H1 (cell line): ENCODE results near the gene ITPR1. TPM values are rescaled to one million over a fixed set of nuclear protein-coding genes. Genes with fewer than 3 reads are reported as not detected.

ENCODE experiments used
- CTCF ChIA-PET: fragments of 300-600 bp; sonication (Branson Sonifier 250); formaldehyde crosslinking; loops from one replicate; lab custom pipeline; 2021; ENCODE audit not compliant: partially characterized antibody; lab: Charles Lee
- POLR2A ChIA-PET: fragments of 300-600 bp; sonication (Branson Sonifier 250); formaldehyde crosslinking; loops from one replicate; lab custom pipeline; 2021; ENCODE audit warnings: inconsistent platforms; ENCODE audit not compliant: partially characterized antibody; lab: Charles Lee
- DNase-seq, 2 experiments: peaks; one replicate each; pipeline versions ENCODE4 v3.0.0 to v3.0.0-alpha.2; 2010 to 2022; ENCODE audit warnings: low spot score in 2 of 2, low read depth in 1 of 2, mixed read lengths in 1 of 2
- FAIRE-seq: peaks from 2 replicates; lab custom pipeline; 2011; peaks lifted over from hg19 to GRCh38; lab: Jason Lieb, UNC
- H2AFZ ChIP-seq: 2 replicates; pipeline ENCODE4 v1.8.1; 2012; ENCODE audit warnings: low read length, inconsistent platforms
- H2AK5ac ChIP-seq: 2 replicates; pipeline ENCODE4 v1.6.1; 2013; ENCODE audit warnings: low read depth, low read length
- H2BK120ac ChIP-seq: replicated peaks from 2 replicates; pipeline ENCODE3; 2013; ENCODE audit warnings: low read depth, low read length, inconsistent platforms
- H2BK12ac ChIP-seq: 2 replicates; pipeline ENCODE4 v1.6.1; 2013; ENCODE audit warnings: low read depth, low read length
- H2BK15ac ChIP-seq: 2 replicates; pipeline ENCODE4 v1.6.1; 2013; ENCODE audit warnings: low read length
- H2BK20ac ChIP-seq: 2 replicates; pipeline ENCODE4 v1.6.1; 2013; ENCODE audit warnings: low read length
- H2BK5ac ChIP-seq: 2 replicates; pipeline ENCODE4 v1.6.1; 2013; ENCODE audit warnings: low read depth, low read length
- H3K14ac ChIP-seq: 2 replicates; pipeline ENCODE4 v1.6.1; 2013; ENCODE audit warnings: inconsistent platforms; ENCODE audit not compliant: insufficient read length
- H3K18ac ChIP-seq: 2 replicates; pipeline ENCODE4 v1.6.1; 2013; ENCODE audit warnings: low read length; ENCODE audit errors: extremely low read depth
- H3K23ac ChIP-seq: 2 replicates; pipeline ENCODE4 v1.6.1; 2013; ENCODE audit warnings: inconsistent platforms; ENCODE audit not compliant: insufficient read length
- H3K23me2 ChIP-seq: 2 replicates; pipeline ENCODE4 v1.6.1; 2013; ENCODE audit warnings: low read depth, low read length
- H3K27ac ChIP-seq: 2 replicates; pipeline ENCODE4 v1.6.1; 2011; ENCODE audit warnings: low read depth, low read length, inconsistent platforms
- H3K27me3 ChIP-seq, 4 experiments: replicated peaks in 1 of 4; 1 replicate in 1 of 4; 2 replicates in 3 of 4; pipeline versions ENCODE4 v1.6.1 to v1.8.1; 2011 to 2013; ENCODE audit warnings: low read length in 3 of 4, mild to moderate bottlenecking in 3 of 4, inconsistent platforms in 2 of 4, mixed read lengths in 2 of 4, moderate library complexity in 1 of 4; ENCODE audit not compliant: control insufficient read depth in 3 of 4, insufficient read depth in 3 of 4; ENCODE audit errors: extremely low read depth in 1 of 4
- H3K36me3 ChIP-seq, 4 experiments: 2 replicates each; pipeline versions ENCODE4 v1.6.1 to v1.8.1; 2011 to 2013; ENCODE audit warnings: mild to moderate bottlenecking in 4 of 4, low read length in 3 of 4, moderate library complexity in 2 of 4, control low read depth in 1 of 4, inconsistent platforms in 1 of 4; ENCODE audit not compliant: insufficient read depth in 4 of 4, control insufficient read depth in 2 of 4
- H3K4ac ChIP-seq: replicated peaks from 2 replicates; pipeline ENCODE3; 2013; ENCODE audit warnings: low read length, low read depth, mixed read lengths, inconsistent platforms; ENCODE audit not compliant: insufficient read length
- H3K4me1 ChIP-seq, 4 experiments: replicated peaks in 1 of 4; 1 replicate in 1 of 4; 2 replicates in 3 of 4; pipeline versions ENCODE4 v1.6.1 to v1.8.1; 2011 to 2013; ENCODE audit warnings: low read length in 3 of 4, inconsistent platforms in 2 of 4, mixed read lengths in 1 of 4; ENCODE audit not compliant: insufficient read depth in 4 of 4, control insufficient read depth in 3 of 4
- H3K4me2 ChIP-seq, 2 experiments: 2 replicates each; pipeline versions ENCODE4 v1.6.1 to v1.8.1; 2011 to 2013; ENCODE audit warnings: low read depth in 2 of 2, low read length in 2 of 2, control low read depth in 1 of 2, inconsistent platforms in 1 of 2, mild to moderate bottlenecking in 1 of 2; ENCODE audit not compliant: insufficient read depth in 1 of 2
- H3K4me3 ChIP-seq, 4 experiments: fragments of 200-600, 300-600 bp in 1 of 4; sonication (generic), shearing (Covaris generic), sonication (Bioruptor Twin) in 1 of 4; 2 replicates each; pipeline versions ENCODE4 v1.5.1 to v1.8.1; 2011 to 2016; ENCODE audit warnings: low read length in 4 of 4, low read depth in 3 of 4, control low read depth in 2 of 4, inconsistent platforms in 2 of 4, mild to moderate bottlenecking in 2 of 4, mixed read lengths in 1 of 4, moderate library complexity in 1 of 4; ENCODE audit not compliant: insufficient read depth in 2 of 4; ENCODE audit errors: extremely low read depth in 1 of 4
- H3K56ac ChIP-seq: replicated peaks from 2 replicates; pipeline ENCODE3; 2013; ENCODE audit warnings: low read depth, mild to moderate bottlenecking, mixed read lengths, low read length, inconsistent platforms; ENCODE audit not compliant: insufficient read length
- H3K79me1 ChIP-seq: 2 replicates; pipeline ENCODE4 v1.6.1; 2013; ENCODE audit warnings: low read depth, low read length, control low read depth
- H3K79me2 ChIP-seq, 2 experiments: 2 replicates each; pipeline versions ENCODE4 v1.6.1 to v1.8.1; 2012 to 2013; ENCODE audit warnings: low read length in 2 of 2, mild to moderate bottlenecking in 2 of 2, inconsistent platforms in 1 of 2; ENCODE audit not compliant: insufficient read depth in 2 of 2, control insufficient read depth in 1 of 2
- H3K9ac ChIP-seq, 4 experiments: replicated peaks in 1 of 4; 1 replicate in 1 of 4; 2 replicates in 3 of 4; pipeline versions ENCODE4 v1.6.1 to v1.8.1; 2011 to 2013; ENCODE audit warnings: low read depth in 3 of 4, low read length in 3 of 4, control low read depth in 2 of 4, mild to moderate bottlenecking in 2 of 4, moderate library complexity in 2 of 4, inconsistent platforms in 1 of 4; ENCODE audit errors: extremely low read depth in 1 of 4
- H3K9me3 ChIP-seq, 2 experiments: 2 replicates each; pipeline versions ENCODE4 v1.6.1 to v1.8.1; 2012 to 2013; ENCODE audit warnings: mild to moderate bottlenecking in 2 of 2, moderate library complexity in 2 of 2, control low read depth in 1 of 2, inconsistent platforms in 1 of 2, low read depth in 1 of 2, low read length in 1 of 2, mixed read lengths in 1 of 2; ENCODE audit not compliant: insufficient read depth in 2 of 2
- H4K20me1 ChIP-seq, 2 experiments: replicated peaks in 1 of 2; 2 replicates each; pipeline versions ENCODE3 to v1.8.1; 2011 to 2013; ENCODE audit warnings: inconsistent platforms in 2 of 2, low read length in 2 of 2, mild to moderate bottlenecking in 1 of 2; ENCODE audit not compliant: insufficient read depth in 2 of 2, control insufficient read depth in 1 of 2
- H4K5ac ChIP-seq: 2 replicates; pipeline ENCODE4 v1.6.1; 2013; ENCODE audit warnings: low read length, low read depth, mixed read lengths, inconsistent platforms; ENCODE audit not compliant: insufficient read length
- H4K8ac ChIP-seq: 2 replicates; pipeline ENCODE4 v1.8.0; 2013; ENCODE audit warnings: mild to moderate bottlenecking, moderate library complexity, low read length, inconsistent platforms; ENCODE audit not compliant: insufficient read depth; ENCODE audit errors: extremely low read depth
- H4K91ac ChIP-seq: replicated peaks from 2 replicates; pipeline ENCODE3; 2013; ENCODE audit warnings: low read length, mixed read lengths, inconsistent platforms; ENCODE audit not compliant: insufficient read length
- CBX8 ChIP-seq: fragments of 300-800, 300-1000 bp; sonication (generic); IDR thresholded peaks from 2 replicates; pipeline ENCODE4 v1.7.1; 2016; ENCODE audit warnings: low read depth, low read length, borderline replicate concordance
- GABPA ChIP-seq: IDR thresholded peaks from 2 replicates; pipeline ENCODE4 v1.6.1; 2011; ENCODE audit warnings: mild to moderate bottlenecking, low read length, moderate library complexity, borderline replicate concordance; ENCODE audit not compliant: insufficient read depth
- GTF2F1 ChIP-seq: IDR thresholded peaks from 2 replicates; pipeline ENCODE4 v1.6.1; 2012; ENCODE audit warnings: low read depth, low read length, improper control_type of control experiment, borderline replicate concordance
- HDAC2 ChIP-seq, 2 experiments: fragments of 300-600 bp in 1 of 2; sonication (generic) in 1 of 2; IDR thresholded peaks; 2 replicates each; pipeline ENCODE4 v1.6.1; 2011 to 2012; ENCODE audit warnings: low read depth in 2 of 2, low read length in 2 of 2, mild to moderate bottlenecking in 2 of 2, moderate library complexity in 2 of 2, borderline replicate concordance in 1 of 2, inconsistent platforms in 1 of 2
- JUN ChIP-seq: IDR thresholded peaks from 2 replicates; pipeline ENCODE4 v1.6.1; 2011; ENCODE audit warnings: low read depth, mild to moderate bottlenecking, improper control_type of control experiment, low read length
- NANOG ChIP-seq: IDR thresholded peaks from 2 replicates; pipeline ENCODE4 v1.6.1; 2011; ENCODE audit warnings: low read length, low read depth, mild to moderate bottlenecking, inconsistent platforms; ENCODE audit not compliant: insufficient read depth, poor library complexity, severe bottlenecking
- POLR2A ChIP-seq, 2 experiments: IDR thresholded peaks; 1 replicate in 1 of 2; 2 replicates in 1 of 2; pipeline ENCODE4 v1.6.1; 2011; ENCODE audit warnings: low read depth in 2 of 2, low read length in 2 of 2, mild to moderate bottlenecking in 2 of 2; ENCODE audit errors: control extremely low read depth in 1 of 2
- RNF2 ChIP-seq: fragments of 200-900, 300-1000 bp; sonication (generic); IDR thresholded peaks from 2 replicates; pipeline ENCODE4 v1.7.1; 2016; ENCODE audit warnings: borderline replicate concordance, low read depth, mild to moderate bottlenecking, antibody characterized with exemption, low read length; ENCODE audit not compliant: poor library complexity, severe bottlenecking; ENCODE audit errors: missing control alignments
- SIN3A ChIP-seq, 2 experiments: IDR thresholded peaks in 1 of 2; conservative IDR thresholded peaks in 1 of 2; 2 replicates each; pipeline ENCODE4 v1.6.1; 2011 to 2012; ENCODE audit warnings: low read length in 2 of 2, improper control_type of control experiment in 1 of 2, low read depth in 1 of 2, mild to moderate bottlenecking in 1 of 2
- SRF ChIP-seq: IDR thresholded peaks from 2 replicates; pipeline ENCODE4 v1.6.1; 2011; ENCODE audit warnings: mild to moderate bottlenecking, low read depth, low read length, moderate library complexity
- WGBS, 2 experiments: shearing (Covaris generic) in 1 of 2; methylation state at CpG; one replicate each; pipeline versions ENCODE4 v1.1.6 to v1.1.7; 2013 to 2015; ENCODE audit warnings: low lambda C conversion rate in 2 of 2, mixed read lengths in 2 of 2, inconsistent platforms in 1 of 2, low coverage in 1 of 2, missing lambda C conversion rate in 1 of 2; ENCODE audit not compliant: insufficient replicate concordance in 2 of 2, insufficient coverage in 1 of 2, insufficient read length in 1 of 2; ENCODE audit errors: extremely low coverage in 1 of 2, missing lambda C conversion rate in 1 of 2; 5-methylcytosine and 5-hydroxymethylcytosine counted together
- polyA plus RNA-seq, 7 experiments: library from polyadenylated mRNA; depleted of rRNA in 3 of 7; stranded (reverse) in 5 of 7; unstranded in 2 of 7; fragments of >200 nt in 5 of 7; fragments of 200-250 nt in 2 of 7; gene quantifications; 1 replicate in 5 of 7; 2 replicates in 1 of 7; 4 replicates in 1 of 7; pipeline versions ENCODE4 v1.2.1 to v1.2.3, GENCODE V29; 2011 to 2013; ENCODE audit warnings: missing spikeins in 2 of 7, mixed read lengths in 2 of 7
- total RNA-seq: library from RNA; stranded (reverse); fragmentation: NEBNext Ultra II Directional; extraction: Animal tissue kit (Norgen Biotek cat#: 25700); gene quantifications from 2 replicates; pipeline ENCODE4 v1.2.1, GENCODE V29; 2021

The ITPR1 gene
- total and polyA plus RNA-seq, 2 of the 8 experiments (the other 6 are each of a cell fraction or from before 2014, with no cell fraction given) = 2.5 to 16.3 TPM

DNA sequence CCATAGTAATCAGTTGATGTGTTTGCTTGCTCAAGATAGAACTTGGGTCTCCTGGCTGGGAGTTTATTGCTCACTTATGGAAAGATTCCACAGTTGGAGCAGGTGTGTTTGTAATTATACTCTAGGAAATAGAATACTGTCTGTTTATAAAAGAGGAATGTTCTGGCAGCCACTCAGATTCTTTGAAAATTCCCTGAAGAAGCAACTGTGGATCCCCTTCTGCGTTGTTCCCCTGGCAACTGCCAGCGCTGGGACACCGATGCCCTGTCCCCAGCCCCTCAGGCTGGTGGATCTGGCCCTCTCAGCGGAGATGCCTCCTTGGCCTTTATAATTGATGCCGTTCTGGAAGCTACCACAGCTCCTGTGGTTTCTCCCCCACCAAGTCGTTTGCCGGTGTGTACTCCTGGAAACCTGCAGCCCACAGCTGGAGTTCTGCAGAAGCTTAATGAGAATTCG, 225.9 kb downstream of the ITPR1 start:
- Histone ChIP-seq H3K4ac (no peak overlapping the region), H3K18ac (no peak overlapping the region), H2BK12ac (no peak overlapping the region), H4K8ac (no peak overlapping the region), H3K4me2 (no peak overlapping the region), H3K27ac (no peak overlapping the region), H4K91ac (no peak overlapping the region), H2BK15ac (no peak overlapping the region), H3K4me1 (peaks cover 3 to 11% (median 6%) of the 10 kb centered on the region in 4 experiments; a peak in 4 of 7 replicates), H3K23ac (no peak overlapping the region), H2BK20ac (no peak overlapping the region), H3K9me3 (no peaks in the 10 kb centered on the region), H3K14ac (no peak overlapping the region), H3K79me1 (no peaks in the 10 kb centered on the region), H3K36me3 (no peaks in the 10 kb centered on the region), H3K79me2 (no peaks in the 10 kb centered on the region), H2AFZ (no peak overlapping the region), H3K27me3 (no peaks in the 10 kb centered on the region), H4K20me1 (no peaks in the 10 kb centered on the region), H2AK5ac (no peak overlapping the region), H3K56ac (no peak overlapping the region), H2BK5ac (no peak overlapping the region), H3K9ac (no peak overlapping the region), H3K4me3 (no peak overlapping the region), H2BK120ac (no peak overlapping the region), H3K23me2 (no peaks in the 10 kb centered on the region), H4K5ac (no peak overlapping the region)
- DNase-seq = no peak
- POLR2A ChIA-PET = no interaction called here
- TF ChIP-seq SIN3A (conservative IDR thresholded peaks at IDR 0.05 in 1 of 2, IDR thresholded peaks at IDR 0.05 in 1 of 2; ENCODE audit: low read depth in 1 of 2, low read length in 2 of 2) (no peak), GTF2F1 (no peak), NANOG (no peak), JUN (no peak), CBX8 (no peak), RNF2 (no peak), SRF (no peak), POLR2A (IDR thresholded peaks at IDR 0.05; ENCODE audit: control extremely low read depth in 1 of 2, low read depth in 2 of 2, low read length in 2 of 2) (no peak), HDAC2 (IDR thresholded peaks at IDR 0.05; ENCODE audit: borderline replicate concordance in 1 of 2, low read depth in 2 of 2, low read length in 2 of 2) (no peak), GABPA (no peak)
- WGBS, 2 experiments = 76% methylated on average over 8 of the region's 8 CpGs; no CpG with 5 or more reads in 1 of the 2 experiments
- FAIRE-seq = no peak
- CTCF ChIA-PET = interaction anchor here (1.6 to 3.0 kb wide), 8 partner anchors 8 to 266 kb away, joined by 3 to 45 read pairs (median 16); partner anchors contain the start of gene BHLHE40
